Fibroblast of skin of left biceps (primary cell): Measurements from ENCODE around the gene NAV2.

Source experiments
- DNase-seq, 2 experiments: peaks; one replicate each; pipeline ENCODE4 v3.0.0-alpha.2; 2013; ENCODE audit warnings: low read depth in 2 of 2

Gene NAV2

GRCh38 chr11:19862091-19862490 is 149.5 kb downstream of the NAV2 start:
- no peak for DNase-seq

GRCh38 chr11:19864141-19865140 is 151.8 kb downstream of the NAV2 start:
- peak in 1 of 2 experiments; percentile 21 for DNase-seq

GRCh38 chr11:19866037-19866436 is 153.4 kb downstream of the NAV2 start:
- no peak for DNase-seq

- DNase-seq = no peak
Measured at GRCh38 chr11:19866521-19866920, 153.9 kb downstream of the NAV2 start.

- no peak for DNase-seq
Measured at GRCh38 chr11:19867064-19867463, 154.4 kb downstream of the NAV2 start.

GRCh38 chr11:19868281-19868821 is 155.7 kb downstream of the NAV2 start:
- peak; percentile 64 to 71 for DNase-seq

GRCh38 chr11:19868871-19869270 is 156.2 kb downstream of the NAV2 start:
- DNase-seq = no peak

- no peak for DNase-seq
Measured at GRCh38 chr11:19869466-19869865, 156.8 kb downstream of the NAV2 start.

- no peak for DNase-seq
Measured at GRCh38 chr11:19869946-19870589, 157.4 kb downstream of the NAV2 start.

- DNase-seq = no peak
Measured at GRCh38 chr11:19871531-19871930, 158.9 kb downstream of the NAV2 start.

- DNase-seq = no peak
Measured at GRCh38 chr11:19872512-19873145, 160.0 kb downstream of the NAV2 start.

GRCh38 chr11:19873730-19874129 is 161.1 kb downstream of the NAV2 start:
- no peak for DNase-seq

- no peak for DNase-seq
Measured at GRCh38 chr11:19874266-19874665, 161.6 kb downstream of the NAV2 start.

- no peak for DNase-seq
Measured at GRCh38 chr11:19876750-19877149, 164.1 kb downstream of the NAV2 start.

- DNase-seq = no peak
Measured at GRCh38 chr11:19878520-19878919, 165.9 kb downstream of the NAV2 start.

- DNase-seq = no peak
Measured at GRCh38 chr11:19879307-19880087, 166.9 kb downstream of the NAV2 start.

GRCh38 chr11:19880088-19880345 is 167.4 kb downstream of the NAV2 start:
- no peak for DNase-seq

- DNase-seq = no peak
Measured at GRCh38 chr11:19881177-19881576, 168.5 kb downstream of the NAV2 start.

GRCh38 chr11:19882356-19882755 is 169.7 kb downstream of the NAV2 start:
- DNase-seq = no peak

- no peak for DNase-seq
Measured at GRCh38 chr11:19886498-19886897, 173.9 kb downstream of the NAV2 start.

GRCh38 chr11:19887842-19888241 is 175.2 kb downstream of the NAV2 start:
- no peak for DNase-seq

- DNase-seq = no peak
Measured at GRCh38 chr11:19889531-19889930, 176.9 kb downstream of the NAV2 start.
